Activated gamma-delta T cell (primary cell): Measurements from ENCODE around the gene ABHD5.

Source experiments
- DNase-seq: peaks from one replicate; lab custom pipeline; 2025; lab: John Stamatoyannopoulos, UW

The ABHD5 gene

DNA sequence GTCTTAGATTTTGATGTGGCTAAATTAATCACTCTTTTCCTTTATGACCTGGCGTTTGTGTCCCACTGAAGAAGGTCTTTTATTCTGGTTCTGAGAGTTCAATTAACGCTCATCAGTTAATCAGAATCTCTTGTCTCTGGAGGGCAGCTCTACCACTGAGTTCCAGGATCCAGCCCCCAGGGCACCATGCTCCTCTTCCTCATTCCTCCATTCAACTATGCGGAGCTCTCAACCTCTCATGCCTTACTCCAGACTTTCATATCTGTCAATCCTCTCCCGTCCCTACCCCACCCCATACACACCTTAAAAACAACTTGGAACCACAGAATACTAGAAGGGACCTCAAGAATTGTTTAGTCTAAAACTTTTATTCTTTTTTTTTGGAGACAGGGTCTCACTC lies 4.8 kb upstream of the ABHD5 start:
- no peak for DNase-seq

DNA sequence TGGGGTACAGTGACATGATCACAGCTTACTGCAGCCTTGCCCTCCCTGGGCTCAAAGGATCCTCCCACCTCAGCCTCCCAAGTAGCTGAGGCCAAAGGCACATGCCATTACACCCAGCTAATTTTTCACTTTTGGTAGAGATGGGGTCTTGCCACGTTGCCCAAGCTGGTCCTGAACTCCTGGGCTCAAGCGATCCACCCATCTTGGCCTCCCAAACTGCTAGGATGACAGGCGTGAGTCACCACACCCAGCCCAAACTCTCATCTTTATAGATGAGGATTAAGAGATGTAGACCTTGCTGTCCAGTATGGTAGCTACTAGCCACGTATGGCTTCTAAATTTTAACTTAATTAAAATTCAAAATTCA lies 4.4 kb upstream of the ABHD5 start:
- no peak for DNase-seq

- DNase-seq: no peak
These were observed 3.8 kb upstream of the ABHD5 start for GRCh38 chr3:43686700-43687498.

GRCh38 chr3:43687499-43687811 lies 3.3 kb upstream of the ABHD5 start:
- no peak for DNase-seq

- no peak for DNase-seq
These were observed 2.5 kb upstream of the ABHD5 start for GRCh38 chr3:43688245-43688650.

DNA sequence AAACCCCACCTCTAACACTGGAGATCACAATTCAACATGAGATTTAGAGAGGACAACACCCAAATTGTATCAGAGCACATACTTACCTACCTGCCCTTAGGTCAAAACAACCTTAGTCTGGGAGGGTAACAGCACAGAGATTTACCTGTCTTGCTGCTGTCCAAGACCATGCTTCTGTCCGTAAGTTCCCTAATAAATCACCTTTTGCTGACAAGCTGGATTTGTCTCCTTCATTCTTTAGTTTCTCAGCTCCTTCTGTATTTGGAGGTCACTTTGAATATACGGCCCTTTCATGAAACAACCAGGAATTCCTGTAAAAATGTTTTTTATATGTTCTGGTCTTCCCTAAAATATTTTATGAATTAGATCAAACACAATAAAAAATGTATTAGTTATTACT lies 1.6 kb upstream of the ABHD5 start:
- no peak for DNase-seq

DNA sequence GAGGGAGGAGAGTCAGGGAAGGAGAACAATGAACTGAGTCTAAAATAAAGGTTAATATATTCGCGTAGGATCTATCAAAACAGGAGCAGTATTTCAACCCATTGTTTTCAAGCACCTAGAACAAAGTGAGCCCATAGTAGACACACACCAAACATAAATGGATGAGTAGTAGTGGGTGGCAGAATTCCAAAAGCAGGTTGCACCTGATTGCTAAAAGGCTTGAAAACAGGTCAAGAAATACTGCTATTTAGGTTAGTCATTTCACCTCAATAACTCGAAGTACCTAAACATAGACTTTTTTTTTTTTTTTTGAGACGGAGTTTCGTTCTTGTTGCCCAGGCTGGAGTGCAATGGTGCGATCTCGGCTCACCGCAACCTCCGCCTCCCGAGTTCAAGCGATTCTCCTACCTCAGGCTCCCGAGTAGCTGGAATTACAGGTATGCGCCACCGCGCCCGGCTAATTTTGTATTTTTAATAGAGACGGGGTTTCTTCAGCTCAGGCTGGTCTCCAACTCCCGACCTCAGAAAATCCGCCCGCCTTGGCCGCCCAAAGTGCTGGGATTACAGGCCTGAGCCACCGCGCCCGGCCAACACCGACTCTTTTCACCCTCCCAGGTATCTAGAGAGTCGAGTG lies 855 bp upstream of the ABHD5 start:
- DNase-seq: no peak

DNA sequence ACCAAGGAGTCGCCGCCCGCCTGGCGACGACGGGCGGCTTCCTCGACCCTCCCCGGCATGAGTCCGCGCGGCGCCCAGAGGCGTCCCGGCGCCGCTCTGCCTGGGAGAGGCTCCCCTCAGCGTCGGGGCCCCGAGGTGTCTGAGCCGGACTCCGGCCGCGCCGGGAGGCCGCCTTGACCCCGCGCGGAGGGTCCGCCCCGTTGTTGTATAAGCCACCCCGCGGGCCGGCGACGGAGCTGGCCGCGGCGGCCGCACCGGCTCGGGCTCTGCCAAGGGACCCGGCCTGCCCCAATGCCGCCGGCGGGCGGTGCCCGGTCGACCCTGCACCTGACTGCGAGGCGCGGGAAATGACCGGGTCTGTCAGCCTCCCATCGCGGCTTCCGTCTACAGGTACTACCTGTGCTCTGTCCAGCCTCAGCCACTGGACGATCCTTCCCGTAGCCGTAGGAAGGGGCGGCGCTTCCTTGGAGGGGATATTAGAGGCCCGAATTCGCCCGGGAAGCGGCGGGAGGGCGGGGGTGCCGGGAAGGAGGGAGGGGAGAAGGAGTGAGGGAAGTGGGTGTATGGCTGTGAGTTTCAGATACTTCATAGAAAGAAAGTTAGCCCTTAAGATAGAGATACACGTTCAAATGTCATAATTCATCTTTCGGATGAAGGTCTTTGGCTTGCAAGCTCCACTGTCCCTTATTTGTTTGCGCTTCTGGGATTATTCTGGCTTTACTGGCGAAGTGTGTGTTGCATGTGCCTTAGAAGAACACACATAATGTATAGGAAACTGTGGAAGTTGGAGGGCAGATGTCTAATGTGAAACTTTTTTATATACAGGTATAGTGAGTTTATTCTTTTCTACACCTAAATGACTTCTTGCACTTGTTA lies 620 bp downstream of the ABHD5 start:
- DNase-seq: peak; percentile 41

DNA sequence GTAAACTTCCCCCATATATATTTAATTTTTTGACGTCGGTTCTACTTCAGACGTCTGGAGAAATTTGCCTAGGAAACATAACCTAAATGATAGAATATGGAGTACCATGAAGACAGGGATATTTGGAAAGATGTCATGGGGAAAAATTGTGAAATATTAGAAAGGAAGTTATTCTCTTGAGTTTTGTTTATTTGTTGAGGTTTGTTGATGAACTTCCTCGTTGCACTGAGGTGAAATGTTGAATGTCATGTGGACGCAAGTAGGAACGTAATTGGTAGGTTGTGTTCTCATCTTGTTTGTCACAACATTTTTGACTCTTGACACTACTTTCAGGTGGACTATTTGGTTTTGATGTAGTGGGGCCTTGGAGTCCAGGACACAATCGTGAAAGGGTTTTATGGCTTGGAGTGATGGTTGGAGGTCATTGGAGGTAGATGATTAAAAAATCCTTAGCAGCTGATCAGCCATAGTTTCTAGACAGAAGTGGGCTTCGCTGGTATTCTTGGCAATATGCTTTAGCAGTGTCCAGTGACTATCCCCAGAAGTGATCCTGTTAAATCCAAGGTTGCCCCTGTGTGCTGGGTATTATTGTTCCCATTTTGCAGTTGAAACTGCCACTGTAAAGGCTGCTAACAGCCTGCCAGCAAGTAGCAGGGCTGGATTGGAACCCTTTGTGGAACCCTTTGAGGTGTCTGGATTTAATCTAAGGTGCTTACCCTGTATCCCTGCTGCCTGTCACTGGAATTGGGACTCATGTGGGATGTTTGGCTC lies 1.5 kb downstream of the ABHD5 start:
- DNase-seq: no peak

DNA sequence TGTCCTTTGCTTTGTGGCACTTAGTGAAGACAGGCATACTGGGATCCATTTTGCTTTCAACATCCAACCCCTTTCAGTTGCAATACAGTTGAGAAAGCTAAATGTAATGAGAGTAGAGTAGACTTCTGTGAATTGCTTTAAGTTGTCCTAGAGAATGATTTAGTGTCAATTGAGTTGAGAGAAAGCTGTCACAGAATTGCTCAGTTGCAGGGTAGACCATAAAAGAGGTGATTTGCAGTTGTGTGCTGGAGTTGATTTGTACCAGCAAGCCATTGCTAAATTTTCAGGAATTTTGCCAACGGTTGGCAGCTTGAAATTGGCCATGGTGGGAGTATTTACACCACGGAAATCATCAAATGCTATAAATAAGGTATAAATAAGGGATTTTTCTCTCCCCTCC lies 2.2 kb downstream of the ABHD5 start:
- DNase-seq: no peak

- no peak for DNase-seq
These were observed 2.9 kb downstream of the ABHD5 start for GRCh38 chr3:43693594-43693993.

- no peak for DNase-seq
These were observed 4.7 kb downstream of the ABHD5 start for GRCh38 chr3:43695443-43695842.

GRCh38 chr3:43695863-43696262 lies 5.1 kb downstream of the ABHD5 start:
- no peak for DNase-seq

DNA sequence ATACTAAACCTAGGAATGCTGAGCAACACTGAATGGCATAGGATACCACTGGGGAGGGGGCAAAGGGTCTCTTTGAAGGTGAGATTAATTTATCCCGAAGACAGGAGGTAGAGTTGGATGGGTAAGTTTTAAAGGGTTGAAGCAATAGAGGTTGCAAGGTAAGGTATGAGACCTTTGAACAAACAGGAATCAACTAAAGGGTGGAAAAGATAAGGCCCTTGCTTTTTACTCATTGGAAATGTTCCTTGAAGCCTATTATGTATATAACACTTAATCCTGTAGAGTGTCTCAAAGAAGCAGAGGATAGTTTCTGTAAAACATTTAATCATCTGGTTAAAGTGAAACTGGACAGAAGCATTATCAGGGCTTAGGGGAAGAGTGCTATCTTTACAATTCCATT lies 5.7 kb downstream of the ABHD5 start:
- no peak for DNase-seq

- DNase-seq: no peak
These were observed 6.1 kb downstream of the ABHD5 start for GRCh38 chr3:43696881-43697280.

DNA sequence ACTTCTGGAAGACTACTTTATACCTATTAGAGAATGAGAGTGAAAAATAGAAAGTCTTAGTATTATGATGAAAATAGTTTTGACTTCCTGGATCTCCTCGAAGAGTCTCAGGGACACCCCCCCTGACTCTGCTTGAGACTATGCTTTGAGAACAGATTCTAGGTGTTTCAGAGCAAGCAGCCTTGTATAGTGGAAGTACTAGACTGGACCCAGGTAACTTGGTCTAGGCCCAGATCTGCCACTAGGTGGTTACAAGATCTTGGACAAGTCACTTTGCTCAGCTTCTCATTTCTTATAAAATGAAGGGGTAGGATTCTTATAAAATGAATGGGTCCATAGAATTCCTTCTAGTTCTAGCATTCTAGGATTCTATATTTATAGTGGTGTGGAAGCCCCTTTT lies 9.1 kb downstream of the ABHD5 start:
- no peak for DNase-seq

DNA sequence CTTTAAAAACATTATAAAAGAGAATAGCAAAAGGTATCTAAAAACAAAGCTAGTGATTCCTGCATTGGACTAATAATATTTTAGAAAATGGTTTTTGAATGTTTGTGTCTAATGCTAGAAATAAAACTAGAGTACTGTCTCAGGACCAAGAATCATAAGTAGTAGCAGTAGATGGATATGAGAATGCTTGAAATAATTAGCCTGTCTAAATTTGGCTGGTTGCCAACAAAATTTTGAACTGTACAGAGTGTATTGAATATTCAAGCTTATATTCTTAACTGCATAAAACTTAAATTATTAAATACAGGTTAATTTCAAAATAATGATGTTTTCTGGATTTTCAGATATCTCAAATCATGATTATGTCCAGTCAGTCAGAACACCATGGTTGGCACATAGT lies 14.0 kb downstream of the ABHD5 start:
- DNase-seq: no peak

GRCh38 chr3:43706342-43706741 lies 15.6 kb downstream of the ABHD5 start:
- no peak for DNase-seq

DNA sequence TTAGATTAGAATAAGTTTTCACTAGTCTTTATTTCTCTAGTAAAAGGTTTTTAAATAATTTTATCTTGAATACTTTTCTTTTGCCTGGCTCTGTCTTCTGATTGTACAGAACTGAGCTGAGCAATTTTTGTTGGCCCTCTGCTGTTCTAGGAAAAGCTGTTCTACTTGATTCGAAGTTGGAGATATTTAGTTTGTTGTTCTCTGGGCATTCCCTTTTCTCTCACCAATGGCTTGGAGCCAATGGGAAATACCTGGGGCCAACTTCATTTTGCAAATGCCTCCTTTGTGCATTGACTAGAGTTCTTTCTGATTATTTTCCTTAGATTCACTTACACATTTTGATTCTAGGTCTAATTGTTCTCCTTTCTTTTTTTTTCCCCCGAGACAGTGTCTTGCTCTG lies 16.5 kb downstream of the ABHD5 start:
- DNase-seq: no peak

DNA sequence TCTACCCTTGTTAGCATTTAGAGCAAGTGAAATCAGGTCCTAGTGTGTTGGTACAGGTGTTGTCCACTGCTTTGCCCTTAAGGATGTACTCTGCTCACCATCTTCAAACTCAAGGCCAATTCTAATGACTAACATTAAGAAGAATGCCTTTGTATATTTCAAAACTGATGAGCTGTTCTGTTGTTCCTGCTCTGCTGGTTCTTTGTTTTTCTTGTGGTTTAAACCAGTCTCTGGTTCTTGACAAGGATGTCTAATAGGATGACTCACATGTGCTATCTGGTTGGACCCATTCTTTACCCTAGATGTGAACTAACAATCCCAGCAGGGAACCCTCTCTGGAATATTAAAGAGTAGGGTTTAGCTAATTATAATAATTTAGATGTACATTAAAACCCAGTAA lies 17.3 kb downstream of the ABHD5 start:
- DNase-seq: no peak

- DNase-seq: no peak
These were observed 18.3 kb downstream of the ABHD5 start for GRCh38 chr3:43709022-43709421.

DNA sequence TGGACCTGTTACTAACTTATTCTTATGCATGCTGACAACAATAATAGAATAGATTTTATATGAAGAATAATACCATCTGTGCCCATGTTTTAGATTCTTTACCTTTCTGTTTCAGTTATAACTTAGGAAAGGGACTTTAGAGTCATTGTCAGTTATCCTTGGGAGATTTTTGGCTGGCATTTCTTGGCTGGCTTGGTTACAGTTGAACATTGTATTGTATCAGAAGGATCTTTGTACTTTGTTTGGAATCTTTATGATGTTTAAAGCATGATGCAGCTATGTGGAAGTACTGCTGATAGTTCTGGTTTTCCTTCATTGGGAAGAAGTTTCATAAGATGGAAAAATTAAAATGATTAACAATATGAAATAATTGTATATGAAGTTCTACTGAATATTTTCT lies 19.9 kb downstream of the ABHD5 start:
- no peak for DNase-seq
